Fibroblast of lung (primary cell): ENCODE measurements around the gene AK1. TPM values are rescaled to one million over a fixed set of nuclear protein-coding genes. Genes with fewer than 3 reads are reported as not detected.

Experiments used
- DNase-seq, 2 donors: peaks; one replicate each; pipeline versions ENCODE4 v3.0.0 to v3.0.0-alpha.2; 2010; ENCODE audit warnings: low read depth in 2 of 2
- H2AFZ ChIP-seq: 2 replicates; pipeline ENCODE4 v1.5.1; 2012; ENCODE audit warnings: low read length, control low read depth, inconsistent platforms
- H3K27ac ChIP-seq: 2 replicates; pipeline ENCODE4 v1.5.1; 2011; ENCODE audit warnings: low read length, control low read depth; ENCODE audit not compliant: insufficient read depth
- H3K27me3 ChIP-seq: 2 replicates; pipeline ENCODE4 v1.5.1; 2011; ENCODE audit warnings: mild to moderate bottlenecking, low read length; ENCODE audit not compliant: control insufficient read depth, insufficient read depth
- H3K36me3 ChIP-seq: 2 replicates; pipeline ENCODE4 v1.5.1; 2011; ENCODE audit warnings: low read length; ENCODE audit not compliant: control insufficient read depth, insufficient read depth
- H3K4me1 ChIP-seq: 2 replicates; pipeline ENCODE4 v1.5.1; 2011; ENCODE audit warnings: low read length; ENCODE audit not compliant: control insufficient read depth, insufficient read depth; ENCODE audit errors: extremely low read depth
- H3K4me2 ChIP-seq: 2 replicates; pipeline ENCODE4 v1.5.1; 2011; ENCODE audit warnings: low read length, control low read depth; ENCODE audit not compliant: insufficient read depth; ENCODE audit errors: extremely low read depth
- H3K4me3 ChIP-seq, 4 experiments: fragments of 200-600 bp in 1 of 4; sonication (generic) in 1 of 4; replicated peaks in 1 of 4; 2 replicates each; pipeline ENCODE4 v1.5.1; 2011 to 2016; ENCODE audit warnings: low read length in 4 of 4, low read depth in 3 of 4, mild to moderate bottlenecking in 3 of 4, control low read depth in 2 of 4, inconsistent platforms in 1 of 4, mixed read lengths in 1 of 4; ENCODE audit not compliant: insufficient read depth in 1 of 4; ENCODE audit errors: control extremely low read depth in 1 of 4
- H3K79me2 ChIP-seq: 2 replicates; pipeline ENCODE4 v1.5.1; 2012; ENCODE audit warnings: mild to moderate bottlenecking, low read length, inconsistent platforms; ENCODE audit not compliant: control insufficient read depth, insufficient read depth
- H3K9ac ChIP-seq: 2 replicates; pipeline ENCODE4 v1.5.1; 2011; ENCODE audit warnings: mild to moderate bottlenecking, low read length, control low read depth; ENCODE audit not compliant: insufficient read depth
- H3K9me3 ChIP-seq: 2 replicates; pipeline ENCODE4 v1.5.1; 2012; ENCODE audit warnings: low read depth, low read length; ENCODE audit not compliant: control insufficient read depth, insufficient read depth
- H4K20me1 ChIP-seq: 2 replicates; pipeline ENCODE4 v1.5.1; 2011; ENCODE audit warnings: low read length; ENCODE audit not compliant: control insufficient read depth, insufficient read depth; ENCODE audit errors: extremely low read depth
- EZH2 ChIP-seq: IDR thresholded peaks from 2 replicates; pipeline ENCODE4 v1.5.1; 2012; ENCODE audit warnings: low read length, control low read depth, mild to moderate bottlenecking; ENCODE audit errors: missing control alignments
- polyA plus RNA-seq, 2 donors: library from polyadenylated mRNA; depleted of rRNA in 1 of 2; stranded (reverse) in 1 of 2; unstranded in 1 of 2; fragments of >200 nt; gene quantifications; 2 replicates each; pipeline ENCODE4 v1.2.1, GENCODE V29; 2011 to 2012; ENCODE audit warnings: missing spikeins in 1 of 2
- total RNA-seq: library from RNA; depleted of rRNA; stranded (reverse); fragments of >200 nt; gene quantifications from 2 replicates; pipeline ENCODE4 v1.2.1, GENCODE V29; 2014
- TF ChIP-seq, protein P1 (sequence below), 2 donors: IDR thresholded peaks in 1 of 2; conservative IDR thresholded peaks in 1 of 2; 1 replicate in 1 of 2; 2 replicates in 1 of 2; pipeline ENCODE4 v1.5.1; 2011 to 2012; ENCODE audit warnings: low read length in 2 of 2, control low read depth in 1 of 2, inconsistent platforms in 1 of 2, low read depth in 1 of 2, mild to moderate bottlenecking in 1 of 2

The AK1 gene
- total and polyA plus RNA-seq, 2 donors (not counting 1 experiment from before 2014, with no cell fraction given): 47.6 to 73.1 TPM

DNA sequence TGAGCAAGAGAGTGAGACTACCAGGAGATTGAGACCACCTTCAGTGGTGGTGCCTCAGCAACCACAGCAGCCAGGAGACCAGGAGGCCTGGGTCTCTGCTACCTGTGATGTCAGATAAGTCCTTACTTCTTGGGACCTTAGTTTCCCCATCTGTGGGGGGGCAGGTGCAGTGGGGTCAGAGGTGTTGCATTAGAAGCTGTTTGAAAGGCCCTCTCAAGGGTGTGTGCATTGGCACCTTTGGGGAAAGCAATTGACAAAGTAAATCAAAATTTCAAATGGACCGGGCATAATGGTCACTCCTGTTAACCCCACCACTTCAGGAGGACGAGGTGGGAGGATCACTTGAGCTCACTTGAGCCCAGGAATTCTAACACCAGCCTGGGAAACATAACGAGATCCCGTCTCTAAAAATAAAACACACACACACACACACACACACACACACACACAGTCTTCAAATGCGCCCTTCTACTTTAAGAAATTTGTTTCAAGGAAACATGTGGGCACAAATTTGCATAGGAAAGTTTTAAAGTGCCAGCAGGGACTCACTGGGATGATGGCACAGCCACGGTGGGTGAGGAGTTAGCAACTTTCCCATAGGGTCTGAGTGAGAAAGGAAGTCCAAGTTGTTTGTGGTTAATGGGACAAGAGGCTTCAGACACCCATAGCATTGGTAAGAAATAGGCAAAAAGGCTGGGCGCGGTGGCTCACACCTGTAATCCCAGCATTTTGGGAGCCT is 1.3 kb upstream of the AK1 start:
- no peak for DNase-seq
- Histone ChIP-seq H3K79me2 (peaks cover 11% of the 10 kb centered on the region), H3K27ac (no peak overlapping the region), H3K27me3 (no peaks in the 10 kb centered on the region), H3K4me2 (no peak overlapping the region), H3K4me3 (no peak overlapping the region), H3K4me1 (peaks cover 20% of the 10 kb centered on the region), H4K20me1 (no peaks in the 10 kb centered on the region), H3K9me3 (no peaks in the 10 kb centered on the region), H3K9ac (no peak overlapping the region), H3K36me3 (no peaks in the 10 kb centered on the region), H2AFZ (no peak overlapping the region)
- TF ChIP-seq, protein P1, sequence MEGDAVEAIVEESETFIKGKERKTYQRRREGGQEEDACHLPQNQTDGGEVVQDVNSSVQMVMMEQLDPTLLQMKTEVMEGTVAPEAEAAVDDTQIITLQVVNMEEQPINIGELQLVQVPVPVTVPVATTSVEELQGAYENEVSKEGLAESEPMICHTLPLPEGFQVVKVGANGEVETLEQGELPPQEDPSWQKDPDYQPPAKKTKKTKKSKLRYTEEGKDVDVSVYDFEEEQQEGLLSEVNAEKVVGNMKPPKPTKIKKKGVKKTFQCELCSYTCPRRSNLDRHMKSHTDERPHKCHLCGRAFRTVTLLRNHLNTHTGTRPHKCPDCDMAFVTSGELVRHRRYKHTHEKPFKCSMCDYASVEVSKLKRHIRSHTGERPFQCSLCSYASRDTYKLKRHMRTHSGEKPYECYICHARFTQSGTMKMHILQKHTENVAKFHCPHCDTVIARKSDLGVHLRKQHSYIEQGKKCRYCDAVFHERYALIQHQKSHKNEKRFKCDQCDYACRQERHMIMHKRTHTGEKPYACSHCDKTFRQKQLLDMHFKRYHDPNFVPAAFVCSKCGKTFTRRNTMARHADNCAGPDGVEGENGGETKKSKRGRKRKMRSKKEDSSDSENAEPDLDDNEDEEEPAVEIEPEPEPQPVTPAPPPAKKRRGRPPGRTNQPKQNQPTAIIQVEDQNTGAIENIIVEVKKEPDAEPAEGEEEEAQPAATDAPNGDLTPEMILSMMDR (conservative IDR thresholded peaks at IDR 0.05 in 1 of 2, IDR thresholded peaks at IDR 0.05 in 1 of 2; ENCODE audit: low read depth in 1 of 2, low read length in 2 of 2): no peak
- no peak for TF ChIP-seq EZH2

DNA sequence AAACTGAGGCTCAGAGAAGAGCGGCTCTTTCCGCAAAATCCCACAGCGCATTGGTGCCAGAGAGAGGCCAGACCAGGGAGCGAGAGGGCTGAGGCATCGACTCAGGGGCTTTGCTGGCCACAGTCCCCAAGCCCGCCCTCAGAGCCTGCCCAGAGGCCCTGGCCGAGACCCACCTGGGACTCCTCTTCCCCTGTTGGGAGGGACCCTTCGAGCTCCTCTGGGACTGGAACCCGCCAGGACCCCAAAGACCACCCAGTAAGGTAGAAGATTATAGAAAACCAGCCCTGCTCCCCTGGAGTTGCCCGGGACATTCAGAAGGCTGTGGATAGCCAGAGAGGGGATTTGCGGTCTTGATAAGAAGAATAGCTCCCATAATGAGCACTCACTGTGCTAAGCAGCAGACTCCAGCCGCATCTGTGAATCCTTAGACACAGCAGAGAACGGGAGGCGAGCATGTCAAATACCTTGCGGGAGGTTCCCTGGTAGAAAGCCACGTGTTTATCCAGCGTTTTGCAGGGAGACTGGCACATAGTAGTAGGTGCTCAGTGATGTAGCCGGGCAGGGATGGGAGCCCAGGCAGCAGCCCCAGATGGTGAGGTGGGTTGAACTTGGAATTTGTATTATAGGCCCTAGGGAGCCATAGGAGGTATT is 651 bp upstream of the AK1 start:
- no peaks in the 10 kb centered on the region for H3K9me3 ChIP-seq

More for the DNA sequence above, 651 bp upstream of the AK1 start:
- TF ChIP-seq, protein P1 (conservative IDR thresholded peaks at IDR 0.05 in 1 of 2, IDR thresholded peaks at IDR 0.05 in 1 of 2; ENCODE audit: low read depth in 1 of 2, low read length in 2 of 2): no peak
- no peak for TF ChIP-seq EZH2
- peak overlapping the region; percentile 75 for H3K4me2 ChIP-seq
- H4K20me1 ChIP-seq: no peaks in the 10 kb centered on the region
- peaks cover 4% of the 10 kb centered on the region for H3K36me3 ChIP-seq
- H2AFZ ChIP-seq: peak overlapping the region; percentile 85
- no peaks in the 10 kb centered on the region for H3K27me3 ChIP-seq
- peak overlapping the region; percentile 48 for H3K9ac ChIP-seq
- H3K4me3 ChIP-seq: peak overlapping the region; percentile 38 to 69 (median 46)
- H3K79me2 ChIP-seq: peaks cover 11% of the 10 kb centered on the region
- H3K4me1 ChIP-seq: peaks cover 20% of the 10 kb centered on the region
- peak overlapping the region; percentile 52 for H3K27ac ChIP-seq
- DNase-seq: no peak
